DMS53 treated with DMSO at 0.1 percent for 48 hours (cell line): Measurements from ENCODE around the gene CNTFR.

Experiments
- DNase-seq: peaks from one replicate; lab custom pipeline; 2025; ENCODE audit not compliant: unreplicated experiment; lab: John Stamatoyannopoulos, UW

The CNTFR gene

DNA sequence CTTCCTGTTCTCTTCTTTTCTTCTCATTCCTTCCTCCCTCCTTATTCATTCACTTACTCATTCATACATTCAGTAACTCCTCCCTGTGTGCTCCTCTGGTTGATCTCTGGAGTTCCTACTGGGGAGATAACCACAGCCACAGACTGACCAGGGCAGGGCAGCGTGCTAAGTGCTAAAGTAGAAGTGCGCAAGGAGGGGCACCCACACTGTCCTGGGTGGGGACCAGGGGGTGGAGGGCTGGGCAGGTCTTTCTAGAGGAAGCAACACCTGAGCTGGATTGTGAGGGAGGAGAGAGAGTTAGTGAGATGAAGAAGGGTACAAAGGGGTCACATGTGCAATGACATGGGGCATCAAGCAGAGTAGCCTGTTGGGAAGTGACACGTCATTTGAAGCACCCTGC is 80.6 kb downstream of the CNTFR start:
- DNase-seq: no peak

DNA sequence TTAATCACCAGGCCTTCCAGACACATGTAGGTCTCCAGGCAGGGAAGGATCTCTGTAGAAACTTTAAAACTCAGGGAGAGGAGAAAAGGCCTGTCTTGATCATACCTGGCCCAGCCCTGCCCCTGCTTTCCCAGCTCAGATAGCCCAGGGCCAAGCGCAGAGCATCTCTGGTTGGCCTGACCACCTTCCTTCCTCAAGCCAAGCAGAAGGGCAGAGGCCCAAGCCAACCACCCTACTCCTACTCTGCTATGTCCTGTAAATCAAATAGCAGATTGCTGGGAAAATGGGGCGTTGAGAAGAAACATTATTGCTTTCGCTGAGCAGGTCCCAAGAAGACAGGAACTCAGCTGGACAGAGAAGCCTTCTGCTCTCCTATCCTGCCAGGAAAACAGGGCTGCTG is 81.1 kb downstream of the CNTFR start:
- no peak for DNase-seq

DNA sequence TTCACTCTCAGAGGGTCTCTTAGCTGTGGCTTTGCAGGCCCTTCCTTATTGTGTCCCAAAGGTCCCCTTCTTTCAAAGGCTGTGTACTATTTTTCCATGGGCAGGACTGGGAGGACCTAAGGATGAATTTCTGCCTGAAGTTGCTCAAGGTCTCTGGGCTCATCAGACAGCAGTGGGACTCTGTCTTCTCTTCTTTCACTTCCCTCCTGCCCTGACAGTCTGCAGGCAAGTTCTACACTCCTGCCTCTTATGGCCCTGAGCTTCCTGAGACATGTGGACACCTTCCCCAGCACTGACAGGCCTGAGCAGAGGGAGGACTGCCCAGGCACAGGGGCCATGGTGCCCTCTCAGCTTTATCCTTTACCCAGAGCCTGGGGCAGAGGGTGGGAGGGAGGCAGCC is 81.6 kb downstream of the CNTFR start:
- DNase-seq: no peak

DNA sequence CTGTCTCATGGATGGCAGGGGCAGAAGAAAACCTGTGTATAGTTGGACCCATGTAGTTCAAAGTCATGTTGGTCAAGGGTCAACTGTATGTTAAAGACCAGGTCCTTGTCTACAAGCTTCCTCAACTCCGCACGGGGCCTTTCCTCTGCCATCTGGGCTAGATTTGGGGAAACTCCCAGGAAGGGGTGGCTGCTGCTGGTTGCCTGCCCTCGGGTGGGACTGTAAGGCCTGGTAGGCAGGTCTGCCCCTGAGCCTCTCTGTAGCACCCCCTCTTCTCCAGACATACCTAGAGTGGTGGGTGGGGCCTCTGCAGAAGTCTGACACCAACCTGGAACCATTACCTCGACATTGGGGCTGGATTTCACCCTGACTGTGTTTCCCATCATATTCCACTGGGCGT is 82.0 kb downstream of the CNTFR start:
- DNase-seq: no peak

DNA sequence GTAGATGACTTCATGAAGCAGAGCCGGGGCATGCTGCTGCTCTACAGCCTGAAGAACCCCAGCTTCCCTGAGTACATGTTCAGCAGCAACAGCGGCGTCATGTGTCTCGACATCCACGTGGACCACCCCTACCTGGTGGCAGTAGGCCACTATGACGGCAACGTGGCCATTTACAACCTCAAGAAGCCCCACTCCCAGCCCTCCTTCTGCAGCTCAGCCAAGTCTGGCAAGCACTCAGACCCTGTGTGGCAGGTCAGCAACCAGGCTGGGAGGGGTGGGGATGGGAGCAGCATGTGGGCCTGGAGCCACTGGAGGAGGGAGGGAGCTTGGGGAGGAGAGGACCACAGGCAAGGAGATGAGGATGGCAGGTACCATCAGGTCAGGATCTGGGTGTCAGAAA is 82.9 kb downstream of the CNTFR start:
- DNase-seq: no peak

DNA sequence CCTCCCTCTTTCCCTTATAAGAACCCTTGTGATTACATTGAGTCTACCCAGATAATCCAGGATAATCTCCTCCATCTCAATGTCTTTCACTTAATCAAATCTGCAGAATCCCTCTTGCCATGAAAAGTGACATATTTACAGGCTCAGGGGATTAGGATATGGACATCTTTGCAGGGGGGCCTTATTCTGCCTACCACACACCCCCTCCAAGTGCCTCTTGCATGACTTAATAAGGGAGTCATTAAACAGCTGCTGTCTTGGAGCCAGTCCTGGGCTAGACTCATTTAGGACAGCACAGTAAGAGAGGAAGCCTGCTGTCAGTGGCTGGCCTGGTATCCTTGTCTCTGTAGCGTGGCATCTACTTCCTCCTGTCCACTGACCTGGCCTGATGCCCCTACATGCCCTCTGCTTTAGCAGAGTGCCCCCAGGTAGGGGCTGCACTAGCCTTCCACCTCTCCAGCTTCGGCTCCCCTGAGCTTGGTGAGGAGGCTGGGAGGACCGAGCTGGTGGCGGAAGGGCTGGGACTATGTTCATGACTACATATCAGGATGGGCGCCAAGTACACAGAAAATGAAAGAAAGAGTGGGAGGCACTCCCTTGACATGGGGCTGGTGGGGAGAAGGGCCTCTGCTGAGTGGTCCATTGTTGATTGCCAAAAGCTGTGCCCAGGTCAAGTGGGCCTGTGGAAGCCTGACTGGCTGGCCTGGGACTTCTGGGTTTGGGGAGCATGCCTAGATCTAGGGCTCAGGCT is 84.0 kb downstream of the CNTFR start:
- DNase-seq: no peak

DNA sequence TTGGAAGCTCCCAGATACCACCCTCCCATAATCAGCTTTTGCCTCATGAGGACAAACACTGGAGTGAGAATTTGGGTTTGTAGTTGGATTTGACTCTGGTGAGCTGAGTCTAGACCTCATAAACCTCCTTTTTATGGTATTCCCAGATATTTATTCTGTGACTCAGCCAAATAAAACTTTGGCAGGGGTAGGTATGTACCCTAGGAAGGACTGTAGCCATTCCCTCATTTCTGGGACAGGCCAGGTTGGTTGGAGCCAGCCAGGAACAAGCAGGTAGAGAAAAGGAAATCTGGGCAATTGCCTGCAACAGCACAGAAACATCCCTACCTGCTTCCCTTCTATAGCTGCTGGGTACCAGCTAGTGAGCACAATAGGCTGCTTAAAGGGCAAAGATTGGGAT is 86.1 kb downstream of the CNTFR start:
- DNase-seq: no peak

DNA sequence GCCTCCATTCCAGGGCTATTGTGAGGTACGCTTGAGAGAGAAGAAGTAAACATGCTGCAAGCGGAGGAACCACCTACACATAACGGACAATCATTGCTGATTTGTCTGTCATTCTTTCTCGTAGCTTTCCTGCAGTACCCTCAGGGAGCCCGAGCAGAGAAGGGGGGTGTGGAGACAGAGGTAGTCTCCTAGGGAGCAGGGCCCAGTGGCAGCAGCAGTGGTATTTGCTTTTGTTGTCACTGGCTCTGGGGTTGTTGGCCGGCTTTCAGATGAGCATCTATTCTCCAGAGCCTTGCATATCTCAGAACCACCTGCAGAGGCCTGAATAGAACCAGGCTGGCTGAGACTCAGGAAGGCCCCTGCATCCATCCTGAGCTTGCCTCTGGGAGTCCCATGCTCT is 86.6 kb downstream of the CNTFR start:
- DNase-seq: no peak

DNA sequence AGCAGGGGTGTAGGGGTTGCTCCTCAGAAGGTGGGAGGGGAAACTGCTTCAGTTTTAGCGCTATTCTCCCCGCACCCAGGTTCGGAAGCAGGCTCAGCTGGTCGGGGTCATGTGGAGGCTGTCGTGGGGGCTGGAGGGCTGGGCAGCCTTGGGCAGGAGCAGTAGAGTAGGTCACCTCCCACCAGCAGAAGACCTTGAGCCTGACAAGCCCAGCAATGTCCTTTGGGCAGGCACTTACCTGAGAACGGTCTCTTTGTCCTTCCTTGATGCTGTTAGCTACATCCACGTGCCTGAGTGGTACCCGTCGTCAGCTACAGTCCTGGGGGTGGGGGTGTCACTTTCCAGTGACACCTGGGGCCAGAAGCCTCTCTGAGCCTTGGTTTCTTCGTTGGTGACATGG is 87.1 kb downstream of the CNTFR start:
- no peak for DNase-seq

DNA sequence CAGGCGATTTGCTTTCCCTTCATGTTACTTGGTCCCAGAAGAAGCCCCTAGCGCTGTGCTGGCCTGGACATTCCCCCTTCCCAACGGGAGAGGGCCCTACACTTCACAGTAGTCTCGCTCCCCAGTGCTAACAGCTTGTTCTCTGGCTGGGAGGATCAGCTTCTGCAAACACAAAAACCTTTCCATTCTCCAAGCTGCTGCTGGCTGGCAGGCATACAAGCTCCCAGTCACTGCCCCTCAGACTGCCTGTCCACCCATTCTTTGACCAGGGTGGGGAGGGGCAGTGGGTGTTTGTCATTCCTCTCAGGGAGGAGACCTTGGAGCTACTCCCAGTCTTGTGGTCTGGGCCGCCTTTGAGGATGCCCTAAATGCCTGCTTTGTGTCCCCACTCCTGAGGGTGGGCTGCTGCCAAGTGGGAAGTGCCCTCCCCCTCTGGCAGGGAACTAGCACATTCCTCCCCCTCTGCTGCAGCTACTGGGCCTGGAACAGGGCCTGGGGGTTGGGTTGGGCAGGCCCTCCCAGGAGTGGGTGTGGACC is 87.6 kb downstream of the CNTFR start:
- no peak for DNase-seq
